CD4-positive, alpha-beta T cell treated with Interleukin-6 at 100 ng/mL for 8 hours (primary cell): Measurements from ENCODE around the gene NDST3.

ENCODE experiments used
- DNase-seq: peaks from one replicate; pipeline ENCODE4 v3.0.0-alpha.2; 2020; ENCODE audit warnings: mixed read lengths, low spot score

The NDST3 gene

GRCh38 chr4:118034053-118034785 lies at the start of gene NDST3:
TSS of gene NDST3 (plus strand) at chr4:118034486. CDS start at chr4:118053911, 19,425 bp downstream.
- peak; percentile 1 for DNase-seq

- no peak for DNase-seq
Observed at GRCh38 chr4:117986321-117986720, 48.0 kb upstream of the NDST3 start.

- no peak for DNase-seq
Observed at GRCh38 chr4:117987464-117987863, 46.8 kb upstream of the NDST3 start.

GRCh38 chr4:117996891-117997290 lies 37.4 kb upstream of the NDST3 start:
- DNase-seq: no peak

- no peak for DNase-seq
Observed at GRCh38 chr4:118004088-118004487, 30.2 kb upstream of the NDST3 start.

- no peak for DNase-seq
Observed at GRCh38 chr4:118005883-118006282, 28.4 kb upstream of the NDST3 start.

GRCh38 chr4:118012142-118012541 lies 22.1 kb upstream of the NDST3 start:
- DNase-seq: no peak

GRCh38 chr4:118014831-118015230 lies 19.5 kb upstream of the NDST3 start:
- DNase-seq: no peak

GRCh38 chr4:118018381-118019145 lies 15.7 kb upstream of the NDST3 start:
- DNase-seq: no peak

GRCh38 chr4:118026806-118027205 lies 7.5 kb upstream of the NDST3 start:
- DNase-seq: no peak

- DNase-seq: no peak
Observed at GRCh38 chr4:118029224-118029623, 5.1 kb upstream of the NDST3 start.

- DNase-seq: no peak
Observed at GRCh38 chr4:118032691-118033090, 1.6 kb upstream of the NDST3 start.

GRCh38 chr4:118033148-118034052 lies 886 bp upstream of the NDST3 start:
- DNase-seq: no peak

GRCh38 chr4:118035309-118035708 lies 1.0 kb downstream of the NDST3 start:
- DNase-seq: no peak

- no peak for DNase-seq
Observed at GRCh38 chr4:118036336-118036735, 2.0 kb downstream of the NDST3 start.

GRCh38 chr4:118037955-118038354 lies 3.7 kb downstream of the NDST3 start:
- DNase-seq: no peak

- DNase-seq: no peak
Observed at GRCh38 chr4:118046323-118046722, 12.0 kb downstream of the NDST3 start.

GRCh38 chr4:118047043-118047442 lies 12.8 kb downstream of the NDST3 start:
- DNase-seq: no peak

GRCh38 chr4:118058955-118059354 lies 24.7 kb downstream of the NDST3 start:
- no peak for DNase-seq

- no peak for DNase-seq
Observed at GRCh38 chr4:118059397-118059796, 25.1 kb downstream of the NDST3 start.

GRCh38 chr4:118076958-118077766 lies 42.9 kb downstream of the NDST3 start:
- no peak for DNase-seq

- no peak for DNase-seq
Observed at GRCh38 chr4:118077767-118078105, 43.5 kb downstream of the NDST3 start.
